Measurements from ENCODE around the gene CDYL.
A peak's percentile ranks its signal among the peaks of the same experiment; 100 is the strongest.
"Not testable (repeated sequence)": the region's sequence is repeated elsewhere in the genome, so short reads cannot be mapped to it uniquely, and the experiment has no call there.

CDYL gene

GRCh38 chr6:4813055-4813454 lies 36.9 kb downstream of the CDYL start:
- H3K9me3 Mint-ChIP-seq, result no peaks in the 10 kb centered on the region
- no peak overlapping the region for H3K27ac Mint-ChIP-seq (ENCODE audit: low read depth)
- DNase-seq (ENCODE audit: low spot score in 2 of 2) (no peak), ATAC-seq (replicated peaks; ENCODE audit: extremely low read depth, poor library complexity, severe bottlenecking) (no peak)
- peaks cover 74% of the 10 kb centered on the region for H3K4me1 Mint-ChIP-seq
- no peak overlapping the region for H3K4me3 Mint-ChIP-seq
- H3K36me3 Mint-ChIP-seq (ENCODE audit: insufficient read depth), result peaks cover 8% of the 10 kb centered on the region
- H3K27me3 Mint-ChIP-seq, result no peaks in the 10 kb centered on the region

- no peaks in the 10 kb centered on the region for H3K9me3 Mint-ChIP-seq
Measured at GRCh38 chr6:4814212-4814611, 38.0 kb downstream of the CDYL start.

GRCh38 chr6:4814987-4815386 lies 38.8 kb downstream of the CDYL start:
- Mint-ChIP-seq H3K36me3 (ENCODE audit: insufficient read depth) (peaks cover 9% of the 10 kb centered on the region), H3K27me3 (no peaks in the 10 kb centered on the region), H3K4me1 (peaks cover 78% of the 10 kb centered on the region), H3K9me3 (no peaks in the 10 kb centered on the region), H3K27ac (ENCODE audit: low read depth) (no peak overlapping the region), H3K4me3 (no peak overlapping the region)
- ATAC-seq (replicated peaks; ENCODE audit: extremely low read depth, poor library complexity, severe bottlenecking), result no peak
- no peak for DNase-seq (ENCODE audit: low spot score in 2 of 2)

More at GRCh38 chr6:4814212-4814611, 38.0 kb downstream of the CDYL start:
- DNase-seq (ENCODE audit: low spot score in 2 of 2) (no peak), ATAC-seq (replicated peaks; ENCODE audit: extremely low read depth, poor library complexity, severe bottlenecking) (no peak)
- peaks cover 75% of the 10 kb centered on the region for H3K4me1 Mint-ChIP-seq
- no peak overlapping the region for H3K27ac Mint-ChIP-seq (ENCODE audit: low read depth)
- H3K36me3 Mint-ChIP-seq (ENCODE audit: insufficient read depth), result peaks cover 9% of the 10 kb centered on the region
- H3K4me3 Mint-ChIP-seq, result no peak overlapping the region
- H3K27me3 Mint-ChIP-seq, result no peaks in the 10 kb centered on the region

GRCh38 chr6:4815584-4815983 lies 39.4 kb downstream of the CDYL start:
- no peak for ATAC-seq (replicated peaks; ENCODE audit: extremely low read depth, poor library complexity, severe bottlenecking)
- Mint-ChIP-seq H3K9me3 (no peaks in the 10 kb centered on the region), H3K27ac (ENCODE audit: low read depth) (no peak overlapping the region), H3K27me3 (no peaks in the 10 kb centered on the region), H3K36me3 (ENCODE audit: insufficient read depth) (peaks cover 9% of the 10 kb centered on the region), H3K4me1 (peaks cover 78% of the 10 kb centered on the region), H3K4me3 (no peak overlapping the region)
- DNase-seq (ENCODE audit: low spot score in 2 of 2), result no peak

GRCh38 chr6:4816904-4817303 lies 40.7 kb downstream of the CDYL start:
- peaks cover 73% of the 10 kb centered on the region for H3K4me1 Mint-ChIP-seq
- no peaks in the 10 kb centered on the region for H3K27me3 Mint-ChIP-seq
- DNase-seq (ENCODE audit: low spot score in 2 of 2), result no peak
- no peak overlapping the region for H3K27ac Mint-ChIP-seq (ENCODE audit: low read depth)
- H3K4me3 Mint-ChIP-seq, result no peak overlapping the region
- ATAC-seq (replicated peaks; ENCODE audit: extremely low read depth, poor library complexity, severe bottlenecking), result no peak
- peaks cover 7% of the 10 kb centered on the region for H3K36me3 Mint-ChIP-seq (ENCODE audit: insufficient read depth)
- no peaks in the 10 kb centered on the region for H3K9me3 Mint-ChIP-seq

GRCh38 chr6:4817551-4817950 lies 41.3 kb downstream of the CDYL start:
- H3K4me1 Mint-ChIP-seq, result peaks cover 66% of the 10 kb centered on the region
- H3K4me3 Mint-ChIP-seq, result no peak overlapping the region
- DNase-seq (ENCODE audit: low spot score in 2 of 2), result no peak
- no peak overlapping the region for H3K27ac Mint-ChIP-seq (ENCODE audit: low read depth)
- no peak for ATAC-seq (replicated peaks; ENCODE audit: extremely low read depth, poor library complexity, severe bottlenecking)
- H3K9me3 Mint-ChIP-seq, result no peaks in the 10 kb centered on the region
- H3K36me3 Mint-ChIP-seq (ENCODE audit: insufficient read depth), result peaks cover 7% of the 10 kb centered on the region
- H3K27me3 Mint-ChIP-seq, result no peaks in the 10 kb centered on the region

- peaks cover 58% of the 10 kb centered on the region for H3K4me1 Mint-ChIP-seq
- DNase-seq (ENCODE audit: low spot score in 2 of 2), result no peak
- no peak overlapping the region for H3K4me3 Mint-ChIP-seq
- H3K9me3 Mint-ChIP-seq, result no peaks in the 10 kb centered on the region
- H3K27ac Mint-ChIP-seq (ENCODE audit: low read depth), result peak overlapping the region; percentile 75
- ATAC-seq (replicated peaks; ENCODE audit: extremely low read depth, poor library complexity, severe bottlenecking), result no peak
- H3K36me3 Mint-ChIP-seq (ENCODE audit: insufficient read depth), result peaks cover 5% of the 10 kb centered on the region
- no peaks in the 10 kb centered on the region for H3K27me3 Mint-ChIP-seq
Measured at GRCh38 chr6:4818272-4818938, 42.2 kb downstream of the CDYL start.

- Mint-ChIP-seq H3K4me1 (peaks cover 56% of the 10 kb centered on the region), H3K9me3 (no peaks in the 10 kb centered on the region), H3K36me3 (ENCODE audit: insufficient read depth) (peaks cover 3% of the 10 kb centered on the region), H3K27ac (ENCODE audit: low read depth) (peak overlapping the region; percentile 75), H3K27me3 (no peaks in the 10 kb centered on the region), H3K4me3 (no peak overlapping the region)
- no peak for DNase-seq (ENCODE audit: low spot score in 2 of 2)
- no peak for ATAC-seq (replicated peaks; ENCODE audit: extremely low read depth, poor library complexity, severe bottlenecking)
Measured at GRCh38 chr6:4819706-4820283, 43.6 kb downstream of the CDYL start.

GRCh38 chr6:4820704-4821276 lies 44.6 kb downstream of the CDYL start:
- DNase-seq (ENCODE audit: low spot score in 2 of 2), result no peak
- Mint-ChIP-seq H3K4me1 (peaks cover 46% of the 10 kb centered on the region), H3K27me3 (no peaks in the 10 kb centered on the region), H3K36me3 (ENCODE audit: insufficient read depth) (peaks cover 3% of the 10 kb centered on the region), H3K27ac (ENCODE audit: low read depth) (no peak overlapping the region), H3K4me3 (no peak overlapping the region), H3K9me3 (no peaks in the 10 kb centered on the region)
- no peak for ATAC-seq (replicated peaks; ENCODE audit: extremely low read depth, poor library complexity, severe bottlenecking)

- no peak for ATAC-seq (replicated peaks; ENCODE audit: extremely low read depth, poor library complexity, severe bottlenecking)
- Mint-ChIP-seq H3K36me3 (ENCODE audit: insufficient read depth) (peaks cover 3% of the 10 kb centered on the region), H3K27me3 (no peaks in the 10 kb centered on the region), H3K4me3 (no peak overlapping the region), H3K9me3 (peaks cover 11% of the 10 kb centered on the region), H3K27ac (ENCODE audit: low read depth) (no peak overlapping the region), H3K4me1 (peaks cover 54% of the 10 kb centered on the region)
- no peak for DNase-seq (ENCODE audit: low spot score in 2 of 2)
Measured at GRCh38 chr6:4822476-4822875, 46.3 kb downstream of the CDYL start.

- DNase-seq (ENCODE audit: low spot score in 2 of 2), result no peak
- ATAC-seq (replicated peaks; ENCODE audit: extremely low read depth, poor library complexity, severe bottlenecking), result no peak
- Mint-ChIP-seq H3K9me3 (peaks cover 23% of the 10 kb centered on the region), H3K4me1 (peaks cover 22% of the 10 kb centered on the region), H3K4me3 (no peak overlapping the region), H3K27ac (ENCODE audit: low read depth) (no peak overlapping the region), H3K27me3 (no peaks in the 10 kb centered on the region), H3K36me3 (ENCODE audit: insufficient read depth) (no peaks in the 10 kb centered on the region)
Measured at GRCh38 chr6:4828187-4828698, 52.0 kb downstream of the CDYL start.

GRCh38 chr6:4829089-4829488 lies 52.9 kb downstream of the CDYL start:
- no peak overlapping the region for H3K27ac Mint-ChIP-seq (ENCODE audit: low read depth)
- no peak for DNase-seq (ENCODE audit: low spot score in 2 of 2)
- no peak for ATAC-seq (replicated peaks; ENCODE audit: extremely low read depth, poor library complexity, severe bottlenecking)
- no peaks in the 10 kb centered on the region for H3K36me3 Mint-ChIP-seq (ENCODE audit: insufficient read depth)
- no peaks in the 10 kb centered on the region for H3K27me3 Mint-ChIP-seq
- H3K9me3 Mint-ChIP-seq, result peaks cover 23% of the 10 kb centered on the region
- no peak overlapping the region for H3K4me3 Mint-ChIP-seq
- peaks cover 15% of the 10 kb centered on the region for H3K4me1 Mint-ChIP-seq

- not testable (repeated sequence) for DNase-seq (ENCODE audit: low spot score in 2 of 2); H3K27me3 Mint-ChIP-seq; H3K9me3 Mint-ChIP-seq; H3K4me3 Mint-ChIP-seq; H3K27ac Mint-ChIP-seq (ENCODE audit: low read depth); ATAC-seq (replicated peaks; ENCODE audit: extremely low read depth, poor library complexity, severe bottlenecking); H3K36me3 Mint-ChIP-seq (ENCODE audit: insufficient read depth)
- H3K4me1 Mint-ChIP-seq, result peaks cover 18% of the 10 kb centered on the region
Measured at GRCh38 chr6:4835540-4835939, 59.3 kb downstream of the CDYL start.
